C4-2B (cell line): ENCODE data around the gene SHC3.

Experiments
- CTCF ChIP-seq: fragments of 450-650 bp; conservative IDR thresholded peaks from 2 replicates; pipeline ENCODE4 v1.5.1; 2017; ENCODE audit warnings: mild to moderate bottlenecking
- ZFX ChIP-seq: fragments of 450-650 bp; IDR thresholded peaks from 2 replicates; pipeline ENCODE4 v1.6.1; 2017

GRCh38 chr9:89213396-89213880 lies 34.8 kb upstream of the SHC3 start:
- TF ChIP-seq CTCF (no peak), ZFX (no peak)
